HEK293 (cell line): ENCODE measurements around the gene MSLN.
"Not testable (repeated sequence)": the region's sequence is repeated elsewhere in the genome, so short reads cannot be mapped to it uniquely, and the experiment has no call there.

ENCODE experiments used
- TRIM28 ChIP-seq: IDR thresholded peaks from 2 replicates; pipeline ENCODE4 v1.6.1; 2011; ENCODE audit warnings: low read length, control low read depth, borderline replicate concordance
- ZFP37 ChIP-seq: fragments of 450-650 bp; formaldehyde crosslinking; IDR thresholded peaks from 2 replicates; pipeline ENCODE4 v1.5.1; 2016; ENCODE audit warnings: missing biosample characterization, missing genetic modification characterization
- ZNF114 ChIP-seq: fragments of 450-650 bp; formaldehyde crosslinking; IDR thresholded peaks from 2 replicates; pipeline ENCODE4 v1.5.0; 2017; ENCODE audit warnings: missing biosample characterization, missing genetic modification characterization
- ZNF23 ChIP-seq: fragments of 450-650 bp; formaldehyde crosslinking; IDR thresholded peaks from 2 replicates; pipeline ENCODE4 v1.5.1; 2016; ENCODE audit warnings: missing biosample characterization, missing genetic modification characterization, borderline replicate concordance
- ZNF24 ChIP-seq: fragments of 450-650 bp; formaldehyde crosslinking; IDR thresholded peaks from 2 replicates; pipeline ENCODE4 v1.5.1; 2016; ENCODE audit warnings: missing biosample characterization, missing genetic modification characterization
- ZNF560 ChIP-seq: fragments of 450-650 bp; formaldehyde crosslinking; IDR thresholded peaks from 2 replicates; pipeline ENCODE4 v1.5.1; 2017; ENCODE audit warnings: missing biosample characterization, missing genetic modification characterization, borderline replicate concordance
- ZNF707 ChIP-seq: fragments of 450-650 bp; formaldehyde crosslinking; IDR thresholded peaks from 2 replicates; pipeline ENCODE4 v1.5.1; 2016; ENCODE audit warnings: missing biosample characterization, missing genetic modification characterization
- TF ChIP-seq, protein P1 (sequence below): fragments of 450-650 bp; formaldehyde crosslinking; IDR thresholded peaks from 2 replicates; pipeline ENCODE4 v1.5.1; 2016; ENCODE audit warnings: missing biosample characterization, missing genetic modification characterization

DNA sequence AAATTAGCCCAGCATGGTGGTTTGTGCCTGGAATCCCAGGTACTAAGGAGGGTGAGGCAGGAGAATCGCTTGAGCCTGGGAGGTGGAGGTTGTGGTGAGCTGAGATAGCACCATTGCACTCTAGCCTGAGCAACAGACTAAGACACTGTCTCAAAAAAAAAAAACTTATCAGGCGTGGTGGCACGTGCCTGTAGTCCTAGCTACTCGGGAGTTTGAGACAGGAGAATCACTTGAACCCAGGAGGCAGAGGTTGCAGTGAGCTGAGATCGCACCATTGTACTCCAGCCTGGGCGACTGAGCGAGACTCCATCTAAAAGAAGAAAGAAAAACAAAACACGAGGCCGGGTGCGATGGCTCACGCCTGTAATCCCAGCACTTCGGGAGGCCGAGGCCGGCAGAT lies 17.6 kb upstream of the MSLN start:
- TF ChIP-seq ZNF114; ZNF707 (tag by site-specific recombination); ZFP37; TRIM28; ZNF24 (tag by site-specific recombination); ZNF560 (tag by site-specific recombination); ZNF23 (tag by site-specific recombination): not testable (repeated sequence)
- TF ChIP-seq, protein P1, sequence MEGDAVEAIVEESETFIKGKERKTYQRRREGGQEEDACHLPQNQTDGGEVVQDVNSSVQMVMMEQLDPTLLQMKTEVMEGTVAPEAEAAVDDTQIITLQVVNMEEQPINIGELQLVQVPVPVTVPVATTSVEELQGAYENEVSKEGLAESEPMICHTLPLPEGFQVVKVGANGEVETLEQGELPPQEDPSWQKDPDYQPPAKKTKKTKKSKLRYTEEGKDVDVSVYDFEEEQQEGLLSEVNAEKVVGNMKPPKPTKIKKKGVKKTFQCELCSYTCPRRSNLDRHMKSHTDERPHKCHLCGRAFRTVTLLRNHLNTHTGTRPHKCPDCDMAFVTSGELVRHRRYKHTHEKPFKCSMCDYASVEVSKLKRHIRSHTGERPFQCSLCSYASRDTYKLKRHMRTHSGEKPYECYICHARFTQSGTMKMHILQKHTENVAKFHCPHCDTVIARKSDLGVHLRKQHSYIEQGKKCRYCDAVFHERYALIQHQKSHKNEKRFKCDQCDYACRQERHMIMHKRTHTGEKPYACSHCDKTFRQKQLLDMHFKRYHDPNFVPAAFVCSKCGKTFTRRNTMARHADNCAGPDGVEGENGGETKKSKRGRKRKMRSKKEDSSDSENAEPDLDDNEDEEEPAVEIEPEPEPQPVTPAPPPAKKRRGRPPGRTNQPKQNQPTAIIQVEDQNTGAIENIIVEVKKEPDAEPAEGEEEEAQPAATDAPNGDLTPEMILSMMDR (tag by site-specific recombination), result not testable (repeated sequence)
